Suprapubic skin (tissue), 4 donors: Measurements from ENCODE around the gene C4B. TPM values are rescaled to one million over a fixed set of nuclear protein-coding genes. Genes with fewer than 3 reads are reported as not detected.
"Not testable (repeated sequence)": the region's sequence is repeated elsewhere in the genome, so short reads cannot be mapped to it uniquely, and the experiment has no call there.

Experiments
- DNase-seq, 2 donors: peaks; one replicate each; pipeline ENCODE4 v3.0.0-alpha.2; 2019; ENCODE audit warnings: low spot score in 2 of 2
- H3K27ac ChIP-seq: fragments of 200-600 bp; sonication (generic); one replicate; pipeline ENCODE4 v1.5.1; 2019
- H3K27me3 ChIP-seq: fragments of 200-600 bp; sonication (generic); one replicate; pipeline ENCODE4 v1.5.1; 2019
- H3K36me3 ChIP-seq: fragments of 200-600 bp; sonication (generic); one replicate; pipeline ENCODE4 v1.5.1; 2019
- H3K4me1 ChIP-seq: fragments of 200-600 bp; sonication (generic); one replicate; pipeline ENCODE4 v1.5.1; 2019
- H3K4me3 ChIP-seq: fragments of 200-600 bp; sonication (generic); one replicate; pipeline ENCODE4 v1.5.1; 2019; ENCODE audit warnings: mild to moderate bottlenecking
- H3K9me3 ChIP-seq: fragments of 200-600 bp; sonication (generic); one replicate; pipeline ENCODE4 v1.5.1; 2019
- EP300 ChIP-seq: sonication (generic); formaldehyde crosslinking; IDR thresholded peaks from one replicate; pipeline ENCODE4 v1.6.1; 2017; ENCODE audit warnings: antibody characterized with exemption
- POLR2A ChIP-seq, 2 donors: fragments of 450-650 bp; IDR thresholded peaks; one replicate each; pipeline ENCODE4 v1.6.1; 2017; ENCODE audit warnings: antibody characterized with exemption in 2 of 2, mild to moderate bottlenecking in 2 of 2, moderate library complexity in 2 of 2
- POLR2AphosphoS5 ChIP-seq, 3 donors: sonication (generic); formaldehyde crosslinking; IDR thresholded peaks; one replicate each; pipeline ENCODE4 v1.6.1; 2017; ENCODE audit warnings: antibody characterized with exemption in 3 of 3
- WGBS: methylation state at CpG from one replicate; pipeline ENCODE4 v1.1.5; 2018; 5-methylcytosine and 5-hydroxymethylcytosine counted together
- total RNA-seq, 4 donors: library from RNA; depleted of rRNA; stranded (reverse); fragments of >200 nt; gene quantifications; one replicate each; pipeline ENCODE4 v1.1.0, GENCODE V29; 2016
- TF ChIP-seq, protein P1 (sequence below), 2 donors: fragments of 200-600 bp in 1 of 2; fragments of 450-650 bp in 1 of 2; sonication (generic) in 1 of 2; IDR thresholded peaks; one replicate each; pipeline ENCODE4 v1.5.1; 2016 to 2019; ENCODE audit warnings: antibody characterized with exemption in 2 of 2, mild to moderate bottlenecking in 1 of 2, moderate library complexity in 1 of 2

C4B gene
- 1 to 10 TPM; 1.3 to 9.4 (median 5.1) TPM for total RNA-seq

DNA sequence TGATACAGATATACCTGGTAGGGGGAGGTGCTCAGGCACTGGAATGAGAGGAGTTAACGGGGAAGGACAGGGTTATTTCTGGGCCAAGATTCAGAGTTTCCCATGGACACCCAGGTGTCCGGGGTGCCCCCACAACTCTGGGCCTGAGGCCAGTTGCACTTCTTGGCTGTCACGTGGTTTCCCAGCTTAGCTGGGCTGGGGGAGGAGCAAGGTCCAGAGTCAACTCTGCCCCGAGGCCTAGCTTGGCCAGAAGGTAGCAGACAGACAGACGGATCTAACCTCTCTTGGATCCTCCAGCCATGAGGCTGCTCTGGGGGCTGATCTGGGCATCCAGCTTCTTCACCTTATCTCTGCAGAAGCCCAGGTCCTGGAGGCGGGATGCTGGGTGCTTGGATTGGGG is at the start of gene C4B:
TSS of gene C4B (plus strand) at position 249 of the 400 bp plus-strand sequence. CDS start at position 300, 51 bp downstream.
- WGBS: no CpG with 5 or more reads among the region's 6 CpGs
- H3K27ac ChIP-seq, H3K4me1 ChIP-seq, H3K4me3 ChIP-seq, H3K27me3 ChIP-seq, H3K36me3 ChIP-seq, DNase-seq, H3K9me3 ChIP-seq: not testable (repeated sequence)

DNA sequence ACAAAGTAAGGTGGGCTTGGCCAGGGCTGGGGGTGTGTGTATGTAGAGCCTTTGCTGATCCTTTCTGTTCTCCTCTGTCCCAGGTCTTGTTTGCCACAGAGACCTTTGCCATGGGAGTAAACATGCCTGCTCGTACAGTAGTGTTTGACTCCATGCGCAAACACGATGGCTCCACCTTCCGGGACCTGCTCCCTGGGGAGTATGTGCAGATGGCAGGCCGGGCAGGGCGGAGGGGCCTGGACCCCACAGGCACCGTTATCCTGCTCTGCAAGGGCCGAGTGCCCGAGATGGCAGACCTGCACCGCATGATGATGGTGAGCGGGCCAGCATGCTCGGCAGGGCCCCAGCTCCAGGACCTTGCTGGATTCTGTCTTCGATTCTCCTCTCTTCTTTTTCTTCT is 48.9 kb upstream of the C4B start:
- TF ChIP-seq EP300 (no peak), POLR2AphosphoS5 (IDR thresholded peaks at IDR 0.05) (no peak), POLR2A (IDR thresholded peaks at IDR 0.05) (no peak)
- TF ChIP-seq, protein P1, sequence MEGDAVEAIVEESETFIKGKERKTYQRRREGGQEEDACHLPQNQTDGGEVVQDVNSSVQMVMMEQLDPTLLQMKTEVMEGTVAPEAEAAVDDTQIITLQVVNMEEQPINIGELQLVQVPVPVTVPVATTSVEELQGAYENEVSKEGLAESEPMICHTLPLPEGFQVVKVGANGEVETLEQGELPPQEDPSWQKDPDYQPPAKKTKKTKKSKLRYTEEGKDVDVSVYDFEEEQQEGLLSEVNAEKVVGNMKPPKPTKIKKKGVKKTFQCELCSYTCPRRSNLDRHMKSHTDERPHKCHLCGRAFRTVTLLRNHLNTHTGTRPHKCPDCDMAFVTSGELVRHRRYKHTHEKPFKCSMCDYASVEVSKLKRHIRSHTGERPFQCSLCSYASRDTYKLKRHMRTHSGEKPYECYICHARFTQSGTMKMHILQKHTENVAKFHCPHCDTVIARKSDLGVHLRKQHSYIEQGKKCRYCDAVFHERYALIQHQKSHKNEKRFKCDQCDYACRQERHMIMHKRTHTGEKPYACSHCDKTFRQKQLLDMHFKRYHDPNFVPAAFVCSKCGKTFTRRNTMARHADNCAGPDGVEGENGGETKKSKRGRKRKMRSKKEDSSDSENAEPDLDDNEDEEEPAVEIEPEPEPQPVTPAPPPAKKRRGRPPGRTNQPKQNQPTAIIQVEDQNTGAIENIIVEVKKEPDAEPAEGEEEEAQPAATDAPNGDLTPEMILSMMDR (IDR thresholded peaks at IDR 0.05): no peak
- H3K27ac ChIP-seq: no peak overlapping the region
- no peaks in the 10 kb centered on the region for H3K27me3 ChIP-seq
- peaks cover 100% of the 10 kb centered on the region for H3K36me3 ChIP-seq
- no peak overlapping the region for H3K4me3 ChIP-seq
- H3K4me1 ChIP-seq: peaks cover 5% of the 10 kb centered on the region
- DNase-seq: no peak
- no peaks in the 10 kb centered on the region for H3K9me3 ChIP-seq
- WGBS: 88% methylated on average over 10 of the region's 13 CpGs

DNA sequence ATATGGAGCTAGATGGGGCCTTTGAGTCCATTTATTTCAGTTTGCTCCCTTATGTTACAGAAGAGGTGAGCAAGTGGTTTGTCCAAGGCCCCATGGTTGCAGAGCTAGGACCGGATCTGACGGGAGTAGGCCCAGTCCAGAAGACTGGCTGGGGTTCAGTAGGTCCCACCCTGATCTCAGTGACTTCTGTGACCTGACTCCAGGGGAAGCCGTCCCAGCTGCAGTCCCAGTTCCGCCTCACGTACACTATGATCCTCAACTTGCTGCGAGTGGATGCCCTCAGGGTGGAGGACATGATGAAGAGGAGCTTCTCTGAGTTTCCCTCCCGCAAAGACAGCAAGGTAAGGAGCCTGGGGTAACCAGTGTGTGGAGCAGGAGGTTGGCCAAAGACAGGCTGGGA is 48.1 kb upstream of the C4B start:
- no peak for DNase-seq
- H3K4me1 ChIP-seq: peaks cover 13% of the 10 kb centered on the region
- no peak overlapping the region for H3K4me3 ChIP-seq
- no peak overlapping the region for H3K27ac ChIP-seq
- TF ChIP-seq EP300 (no peak), POLR2AphosphoS5 (IDR thresholded peaks at IDR 0.05) (no peak), POLR2A (IDR thresholded peaks at IDR 0.05) (no peak)
- TF ChIP-seq, protein P1 (IDR thresholded peaks at IDR 0.05): no peak
- H3K9me3 ChIP-seq: no peaks in the 10 kb centered on the region
- H3K36me3 ChIP-seq: peaks cover 94% of the 10 kb centered on the region
- 75% methylated on average over 2 of the region's 7 CpGs for WGBS
- H3K27me3 ChIP-seq: no peaks in the 10 kb centered on the region

DNA sequence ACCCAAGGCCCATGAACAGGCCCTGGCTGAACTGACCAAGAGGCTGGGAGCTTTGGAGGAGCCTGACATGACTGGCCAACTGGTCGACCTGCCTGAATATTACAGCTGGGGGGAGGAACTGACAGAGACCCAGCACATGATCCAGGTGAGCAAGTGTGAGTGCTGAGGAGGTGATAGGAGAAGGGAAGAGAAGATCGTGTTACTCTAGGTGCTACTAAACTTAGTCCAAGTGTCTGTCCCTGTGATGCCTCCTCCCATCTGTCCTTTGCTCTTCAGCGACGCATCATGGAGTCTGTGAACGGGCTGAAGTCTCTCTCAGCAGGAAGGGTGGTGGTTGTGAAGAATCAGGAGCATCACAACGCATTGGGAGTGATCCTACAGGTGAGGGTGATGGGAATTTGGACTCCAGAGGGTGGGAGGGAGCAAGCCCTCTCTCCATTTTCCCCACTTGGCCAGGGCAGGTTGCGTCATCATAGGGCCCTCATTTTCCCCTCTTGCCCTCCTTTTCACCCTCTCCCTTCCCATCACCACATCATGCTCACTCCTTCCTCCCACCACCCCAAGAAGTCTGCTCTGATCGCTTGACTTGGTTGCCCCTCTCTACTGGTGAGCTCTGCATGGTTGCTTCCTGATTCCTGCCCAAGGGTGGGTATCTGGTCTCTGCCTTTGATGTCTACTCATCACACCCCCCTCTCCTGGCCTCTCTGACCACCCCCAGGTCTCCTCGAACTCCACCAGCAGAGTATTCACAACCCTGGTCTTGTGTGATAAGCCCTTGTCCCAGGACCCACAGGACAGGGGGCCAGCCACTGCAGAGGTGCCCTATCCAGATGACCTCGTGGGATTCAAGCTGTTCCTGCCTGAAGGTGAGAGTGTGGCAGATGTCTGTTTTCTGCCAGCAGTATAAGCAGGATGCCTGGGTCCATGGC is 47.3 kb upstream of the C4B start:
- no peak overlapping the region for H3K27ac ChIP-seq
- peaks cover 17% of the 10 kb centered on the region for H3K4me1 ChIP-seq
- H3K9me3 ChIP-seq: no peaks in the 10 kb centered on the region
- H3K4me3 ChIP-seq: no peak overlapping the region
- TF ChIP-seq, protein P1 (IDR thresholded peaks at IDR 0.05): no peak
- TF ChIP-seq EP300: no peak
- no peak for TF ChIP-seq POLR2A (IDR thresholded peaks at IDR 0.05)
- TF ChIP-seq POLR2AphosphoS5 (IDR thresholded peaks at IDR 0.05): no peak
- DNase-seq: no peak
- peaks cover 86% of the 10 kb centered on the region for H3K36me3 ChIP-seq
- 80% methylated on average over 10 of the region's 10 CpGs for WGBS
- H3K27me3 ChIP-seq: no peaks in the 10 kb centered on the region

DNA sequence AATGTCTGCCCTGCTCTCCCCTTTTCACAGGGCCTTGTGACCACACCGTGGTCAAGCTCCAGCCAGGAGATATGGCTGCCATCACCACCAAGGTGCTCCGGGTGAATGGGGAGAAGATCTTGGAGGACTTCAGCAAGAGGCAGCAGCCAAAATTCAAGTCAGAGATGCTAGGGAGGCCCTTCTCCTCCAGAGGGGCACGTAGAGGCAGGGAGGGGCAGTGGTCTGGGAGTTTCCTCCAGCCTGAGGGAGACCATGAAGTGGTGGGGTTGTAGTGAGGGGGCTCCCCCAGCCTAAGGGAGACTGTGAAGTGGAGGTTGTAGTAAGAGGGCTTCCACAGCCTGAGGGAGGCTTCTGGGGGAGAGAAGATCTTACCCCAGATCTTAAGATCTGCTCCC is 46.7 kb upstream of the C4B start:
- 74% methylated on average over 3 of the region's 3 CpGs for WGBS
- Histone ChIP-seq H3K4me3 (no peak overlapping the region), H3K27me3 (no peaks in the 10 kb centered on the region), H3K36me3 (peaks cover 79% of the 10 kb centered on the region), H3K4me1 (peaks cover 22% of the 10 kb centered on the region), H3K9me3 (no peaks in the 10 kb centered on the region), H3K27ac (no peak overlapping the region)
- TF ChIP-seq POLR2AphosphoS5 (IDR thresholded peaks at IDR 0.05) (no peak), POLR2A (IDR thresholded peaks at IDR 0.05) (no peak), EP300 (no peak)
- TF ChIP-seq, protein P1 (IDR thresholded peaks at IDR 0.05): no peak
- DNase-seq: no peak
